Liver (tissue), 9 donors: ENCODE measurements around the gene TMBIM6. TPM values are rescaled to one million over a fixed set of nuclear protein-coding genes. Genes with fewer than 3 reads are reported as not detected.
A peak's percentile ranks its signal among the peaks of the same experiment; 100 is the strongest.

Experiments
- DNase-seq: peaks from one replicate; pipeline ENCODE4 v3.0.0-alpha.2; 2017; ENCODE audit warnings: low spot score
- H3K27ac ChIP-seq, 2 donors: one replicate each; pipeline ENCODE4 v1.7.0; 2013; ENCODE audit warnings: inconsistent platforms in 2 of 2, low read length in 2 of 2, control low read depth in 1 of 2, low read depth in 1 of 2, mild to moderate bottlenecking in 1 of 2
- H3K27me3 ChIP-seq, 4 donors: one replicate each; pipeline versions ENCODE4 v1.6.1 to v1.7.0; 2013; ENCODE audit warnings: low read length in 3 of 4, inconsistent platforms in 1 of 4, mild to moderate bottlenecking in 1 of 4, moderate library complexity in 1 of 4; ENCODE audit not compliant: control insufficient read depth in 4 of 4, insufficient read depth in 4 of 4
- H3K36me3 ChIP-seq, 4 donors: one replicate each; pipeline versions ENCODE4 v1.6.1 to v1.7.0; 2013; ENCODE audit warnings: low read length in 3 of 4, mild to moderate bottlenecking in 3 of 4, low read depth in 1 of 4, moderate library complexity in 1 of 4; ENCODE audit not compliant: control insufficient read depth in 4 of 4, insufficient read depth in 3 of 4
- H3K4me1 ChIP-seq, 4 donors: one replicate each; pipeline versions ENCODE4 v1.6.1 to v1.7.0; 2013; ENCODE audit warnings: low read length in 3 of 4, mild to moderate bottlenecking in 3 of 4, moderate library complexity in 1 of 4; ENCODE audit not compliant: control insufficient read depth in 4 of 4, insufficient read depth in 4 of 4
- H3K4me3 ChIP-seq, 3 donors: one replicate each; pipeline versions ENCODE4 v1.6.1 to v1.7.0; 2013; ENCODE audit warnings: low read length in 3 of 3, control low read depth in 1 of 3, low read depth in 1 of 3, mild to moderate bottlenecking in 1 of 3
- H3K9ac ChIP-seq, 2 donors: one replicate each; pipeline ENCODE4 v1.7.0; 2013; ENCODE audit warnings: low read length in 2 of 2, mild to moderate bottlenecking in 2 of 2, moderate library complexity in 2 of 2, control low read depth in 1 of 2, low read depth in 1 of 2
- H3K9me3 ChIP-seq, 4 donors: one replicate each; pipeline versions ENCODE4 v1.6.1 to v1.7.0; 2013; ENCODE audit warnings: low read length in 3 of 4; ENCODE audit not compliant: control insufficient read depth in 4 of 4
- CTCF ChIP-seq: fragments of 150-350 bp; IDR thresholded peaks from 2 replicates; pipeline ENCODE4 v1.5.1; 2017; ENCODE audit warnings: improper control_type of control experiment, low read depth, low read length; ENCODE audit not compliant: missing input control
- EGR1 ChIP-seq, 2 donors: IDR thresholded peaks; 2 replicates each; pipeline ENCODE4 v1.6.1; 2016 to 2018; ENCODE audit warnings: antibody characterized with exemption in 2 of 2, low read depth in 2 of 2
- FOXA1 ChIP-seq: IDR thresholded peaks from 2 replicates; pipeline ENCODE4 v1.6.1; 2016; ENCODE audit warnings: antibody characterized with exemption
- FOXA2 ChIP-seq: IDR thresholded peaks from 2 replicates; pipeline ENCODE4 v1.6.1; 2016; ENCODE audit warnings: antibody characterized with exemption
- GABPA ChIP-seq, 2 donors: IDR thresholded peaks in 1 of 2; conservative IDR thresholded peaks in 1 of 2; 2 replicates each; pipeline ENCODE4 v1.6.1; 2016; ENCODE audit warnings: antibody characterized with exemption in 2 of 2, mild to moderate bottlenecking in 1 of 2, moderate library complexity in 1 of 2
- HNF4A ChIP-seq, 2 donors: conservative IDR thresholded peaks; 2 replicates each; pipeline ENCODE4 v1.6.1; 2016; ENCODE audit warnings: antibody characterized with exemption in 2 of 2, mild to moderate bottlenecking in 2 of 2
- HNF4G ChIP-seq: IDR thresholded peaks from 2 replicates; pipeline ENCODE4 v1.6.1; 2016; ENCODE audit warnings: antibody characterized with exemption
- JUND ChIP-seq, 2 donors: IDR thresholded peaks; 2 replicates each; pipeline ENCODE4 v1.6.1; 2016; ENCODE audit warnings: antibody characterized with exemption in 2 of 2
- MAX ChIP-seq: IDR thresholded peaks from 2 replicates; pipeline ENCODE4 v1.6.1; 2016; ENCODE audit warnings: antibody characterized with exemption
- NR2F2 ChIP-seq: IDR thresholded peaks from 2 replicates; pipeline ENCODE4 v1.6.1; 2016; ENCODE audit warnings: antibody characterized with exemption
- REST ChIP-seq: IDR thresholded peaks from 2 replicates; pipeline ENCODE4 v1.6.1; 2016; ENCODE audit warnings: antibody characterized with exemption, mild to moderate bottlenecking
- RXRA ChIP-seq, 2 donors: IDR thresholded peaks; 2 replicates each; pipeline ENCODE4 v1.6.1; 2017 to 2018; ENCODE audit warnings: antibody characterized with exemption in 2 of 2, mild to moderate bottlenecking in 1 of 2
- SP1 ChIP-seq: IDR thresholded peaks from 2 replicates; pipeline ENCODE4 v1.6.1; 2018; ENCODE audit warnings: antibody characterized with exemption, mild to moderate bottlenecking
- YY1 ChIP-seq: IDR thresholded peaks from 2 replicates; pipeline ENCODE4 v1.6.1; 2016; ENCODE audit warnings: antibody characterized with exemption, mild to moderate bottlenecking
- WGBS: extraction: QIAGEN DNeasy Blood & Tissue Kit; methylation state at CpG from one replicate; pipeline ENCODE4 v1.1.7; 2013; 5-methylcytosine and 5-hydroxymethylcytosine counted together
- polyA plus RNA-seq, 2 donors: library from polyadenylated mRNA; stranded (reverse) in 1 of 2; unstranded in 1 of 2; fragments of 200-250 nt in 1 of 2; fragments of >200 nt in 1 of 2; fragmentation: Nextera tagmentation in 1 of 2; extraction: Ambion mirVana in 1 of 2; gene quantifications; one replicate each; pipeline versions ENCODE4 v1.2.1 to v1.2.3, GENCODE V29; 2013 to 2015
- total RNA-seq, 2 donors: library from RNA; depleted of rRNA; stranded (reverse); fragments of >200 nt; gene quantifications; one replicate each; pipeline ENCODE4 v1.2.3, GENCODE V29; 2014
- donor health status: healthy.
- donor health status: healthy.
- donor health status: healthy.
- donor health status: healthy.
- donor health status: healthy.

The TMBIM6 gene
- total and polyA plus RNA-seq, 4 donors, result 464 to 1,207 (median 713) TPM

DNA sequence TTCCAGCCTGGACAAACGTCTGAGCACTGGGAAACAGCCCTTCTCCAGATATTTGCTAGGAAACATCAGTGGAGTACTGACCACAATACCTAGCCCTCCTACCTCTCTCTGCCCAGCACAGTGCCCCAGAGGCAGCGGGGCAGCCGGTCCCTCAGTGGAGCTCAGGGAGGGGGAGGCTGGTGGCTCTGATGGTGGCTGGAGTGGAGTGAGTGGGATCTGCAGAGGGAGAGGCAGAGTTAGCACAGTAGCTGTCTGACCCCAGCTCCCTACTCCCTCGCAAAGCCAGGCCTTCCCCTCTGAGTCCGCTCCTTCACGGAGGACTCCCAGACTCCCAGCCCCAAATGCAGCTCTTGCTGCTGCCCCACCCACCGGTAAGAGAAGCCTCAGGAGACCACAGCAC is 56.9 kb downstream of the TMBIM6 start (continued):
- no peak for TF ChIP-seq MAX
- no peak for TF ChIP-seq REST
- TF ChIP-seq GABPA (IDR thresholded peaks at IDR 0.05 in 1 of 2, conservative IDR thresholded peaks at IDR 0.05 in 1 of 2), result no peak
- no peak for TF ChIP-seq SP1

GRCh38 chr12:49798934-49799333 is 57.6 kb downstream of the TMBIM6 start:
- Histone ChIP-seq H3K9ac (no peak overlapping the region), H3K27me3 (no peaks in the 10 kb centered on the region), H3K27ac (no peak overlapping the region), H3K36me3 (peaks cover 3 to 38% (median 7%) of the 10 kb centered on the region in 4 donors), H3K4me3 (no peak overlapping the region), H3K4me1 (peaks cover 0 to 2% (median under 1%) of the 10 kb centered on the region in 4 donors), H3K9me3 (no peaks in the 10 kb centered on the region)
- WGBS, result 95% methylated on average over 2 of the region's 2 CpGs
- DNase-seq, result no peak
- TF ChIP-seq HNF4G (no peak), CTCF (no peak), YY1 (no peak), EGR1 (IDR thresholded peaks at IDR 0.05; ENCODE audit: low read depth in 2 of 2) (no peak), FOXA2 (no peak), JUND (IDR thresholded peaks at IDR 0.05) (no peak)

DNA sequence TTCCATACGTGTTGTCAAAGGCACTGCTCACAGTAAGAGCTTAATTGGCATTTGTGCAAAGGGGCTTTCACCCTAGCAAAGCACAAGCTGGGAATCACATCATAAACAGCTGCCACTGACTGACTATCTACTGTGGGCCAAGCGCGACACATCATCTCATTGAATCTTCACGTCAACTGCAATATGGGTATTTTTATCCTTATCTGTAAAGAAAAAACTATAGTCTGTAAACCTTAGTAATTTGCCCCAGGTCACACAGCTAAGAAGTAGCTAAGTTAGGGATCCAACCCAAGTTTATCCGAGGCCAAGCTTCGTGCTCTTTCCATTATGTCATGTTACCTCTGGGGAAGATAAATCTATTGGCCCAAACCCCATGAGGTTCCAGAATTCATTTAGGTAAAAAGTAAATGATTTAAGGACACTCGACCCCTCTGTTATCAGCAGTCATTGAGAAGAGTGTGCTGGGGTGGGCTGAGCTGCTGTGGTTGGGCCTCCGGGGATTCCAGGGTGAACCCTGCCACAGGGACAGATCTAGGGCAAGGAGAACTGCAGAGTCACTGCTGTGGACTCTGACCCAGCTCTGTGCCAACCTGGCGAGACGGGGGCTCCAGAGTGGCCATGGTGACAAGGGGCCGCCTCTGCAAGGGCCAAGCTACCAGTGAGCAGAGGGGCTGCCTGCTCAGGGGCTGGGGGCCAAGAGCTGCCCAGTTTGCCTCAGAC is 59.2 kb downstream of the TMBIM6 start:
- 75% methylated on average over 11 of the region's 11 CpGs for WGBS
- Histone ChIP-seq H3K9ac (no peak overlapping the region), H3K9me3 (no peaks in the 10 kb centered on the region), H3K36me3 (peaks cover 5 to 45% (median 12%) of the 10 kb centered on the region in 4 donors), H3K4me3 (no peak overlapping the region), H3K4me1 (peaks cover 0 to 2% (median under 1%) of the 10 kb centered on the region in 4 donors), H3K27ac (no peak overlapping the region), H3K27me3 (no peaks in the 10 kb centered on the region)
- DNase-seq, result no peak
- TF ChIP-seq GABPA (IDR thresholded peaks at IDR 0.05 in 1 of 2, conservative IDR thresholded peaks at IDR 0.05 in 1 of 2) (no peak), MAX (no peak), RXRA (IDR thresholded peaks at IDR 0.05) (peak; percentile 50 to 66), FOXA2 (no peak), REST (no peak), HNF4A (conservative IDR thresholded peaks at IDR 0.05) (peak; percentile 73 to 89), JUND (IDR thresholded peaks at IDR 0.05) (peak in 1 of 2 donors; percentile 21), FOXA1 (no peak), HNF4G (peak; percentile 22), NR2F2 (no peak), CTCF (no peak), EGR1 (IDR thresholded peaks at IDR 0.05; ENCODE audit: low read depth in 2 of 2) (no peak)
